GM12891 (cell line): Measurements from ENCODE around the gene MED26.
"Not testable (repeated sequence)": the region's sequence is repeated elsewhere in the genome, so short reads cannot be mapped to it uniquely, and the experiment has no call there.

Experiments
- POLR2A ChIP-seq: IDR thresholded peaks from 2 replicates; pipeline ENCODE4 v1.6.1; 2011; ENCODE audit warnings: low read depth, low read length, control low read depth
- POLR2AphosphoS5 ChIP-seq: IDR thresholded peaks from 2 replicates; pipeline ENCODE4 v1.6.1; 2011; ENCODE audit warnings: low read depth, low read length, control low read depth
- TAF1 ChIP-seq: IDR thresholded peaks from 2 replicates; pipeline ENCODE4 v1.6.1; 2011; ENCODE audit warnings: low read depth, low read length, control low read depth

DNA sequence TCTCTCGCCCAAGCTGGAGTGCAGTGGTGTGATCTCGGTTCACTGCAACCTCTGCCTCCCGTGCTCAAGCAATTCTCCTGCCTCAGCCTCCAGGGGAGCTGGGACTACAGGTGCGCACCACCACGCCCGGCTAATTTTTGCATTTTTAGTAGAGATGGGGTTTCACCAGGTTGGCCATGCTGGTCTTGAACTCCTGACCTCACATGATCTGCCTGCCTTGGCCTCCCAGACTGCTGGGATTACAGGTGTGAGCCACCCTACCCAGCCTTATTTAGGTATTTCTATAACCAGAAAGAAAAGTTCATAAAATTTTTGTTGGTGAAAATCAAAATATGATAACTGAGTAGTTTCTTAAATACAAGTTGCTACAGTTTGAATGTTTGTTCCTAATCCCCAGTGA is 84.3 kb downstream of the MED26 start:
- TF ChIP-seq POLR2A, TAF1, POLR2AphosphoS5: not testable (repeated sequence)
